HepG2 (cell line): ENCODE data around the gene PIM1. TPM values are rescaled to one million over a fixed set of nuclear protein-coding genes. Genes with fewer than 3 reads are reported as not detected.

Source experiments
- ELF3 ChIP-seq: IDR thresholded peaks from 2 replicates; pipeline ENCODE4 v1.6.1; 2016; ENCODE audit warnings: missing genetic modification reagents, missing compliant biosample characterization
- HIVEP1 ChIP-seq: sonication (generic); formaldehyde crosslinking; IDR thresholded peaks from 2 replicates; pipeline ENCODE4 v1.4.0; 2020; ENCODE audit warnings: mild to moderate bottlenecking, missing genetic modification reagents
- KAT7 ChIP-seq: IDR thresholded peaks from 2 replicates; pipeline ENCODE4 v1.6.1; 2018; ENCODE audit warnings: borderline replicate concordance, missing compliant biosample characterization
- MAX ChIP-seq: IDR thresholded peaks from 2 replicates; pipeline ENCODE4 v1.6.1; 2012; ENCODE audit warnings: inconsistent platforms
- RELA ChIP-seq: sonication (generic); formaldehyde crosslinking; IDR thresholded peaks from 2 replicates; pipeline ENCODE4 v1.4.0; 2020; ENCODE audit warnings: missing genetic modification reagents
- RFXANK ChIP-seq: IDR thresholded peaks from 2 replicates; pipeline ENCODE4 v1.6.1; 2016
- TCF7 ChIP-seq: sonication (generic); IDR thresholded peaks from 2 replicates; pipeline ENCODE4 v1.6.1; 2016; ENCODE audit warnings: antibody characterized with exemption, low read depth
- UBTF ChIP-seq: sonication (generic); formaldehyde crosslinking; IDR thresholded peaks from 2 replicates; pipeline ENCODE4 v1.4.0; 2020; ENCODE audit warnings: mild to moderate bottlenecking, missing genetic modification reagents
- ZBTB43 ChIP-seq: sonication (generic); formaldehyde crosslinking; conservative IDR thresholded peaks from 2 replicates; pipeline ENCODE4 v1.4.0; 2020; ENCODE audit warnings: missing genetic modification reagents
- ZHX2 ChIP-seq, 2 experiments: sonication (generic) in 1 of 2; formaldehyde crosslinking in 1 of 2; IDR thresholded peaks; 2 replicates each; pipeline versions ENCODE4 v1.6.1 to v1.9.0; 2014 to 2022; ENCODE audit warnings: antibody characterized with exemption in 1 of 2, borderline replicate concordance in 1 of 2, inconsistent platforms in 1 of 2, low read depth in 1 of 2, missing genetic modification reagents in 1 of 2
- ZNF263 ChIP-seq: sonication (generic); formaldehyde crosslinking; IDR thresholded peaks from 2 replicates; pipeline ENCODE4 v1.4.0; 2020; ENCODE audit warnings: missing genetic modification reagents
- ZNF431 ChIP-seq: sonication (generic); formaldehyde crosslinking; IDR thresholded peaks from 2 replicates; pipeline ENCODE4 v1.9.0; 2022; ENCODE audit warnings: missing genetic modification reagents, low read depth, mild to moderate bottlenecking, borderline replicate concordance
- ZNF543 ChIP-seq: sonication (generic); formaldehyde crosslinking; IDR thresholded peaks from 2 replicates; pipeline ENCODE4 v1.4.0; 2020; ENCODE audit warnings: mild to moderate bottlenecking, missing genetic modification reagents
- ZNF616 ChIP-seq: sonication (generic); formaldehyde crosslinking; IDR thresholded peaks from 2 replicates; pipeline ENCODE4 v1.5.0; 2020; ENCODE audit warnings: low read depth, mild to moderate bottlenecking, missing genetic modification reagents
- ZNF766 ChIP-seq: sonication (generic); formaldehyde crosslinking; IDR thresholded peaks from 2 replicates; pipeline ENCODE4 v1.5.0; 2020; ENCODE audit warnings: missing genetic modification reagents, borderline replicate concordance
- polyA plus RNA-seq, 8 experiments: library from polyadenylated mRNA; depleted of rRNA in 3 of 8; stranded (reverse) in 7 of 8; unstranded in 1 of 8; fragments of >200 nt; fragmentation: Illumina TruSeq in 4 of 8; extraction: Trizol in 4 of 8; gene quantifications; 2 replicates each; pipeline versions ENCODE4 v1.2.1 to v1.2.3, GENCODE V29; 2011 to 2016; ENCODE audit warnings: low read depth in 4 of 8, missing spikeins in 1 of 8, mixed read lengths in 1 of 8; ENCODE audit not compliant: insufficient read depth in 1 of 8
- total RNA-seq, 5 experiments: library from RNA; depleted of rRNA; stranded (reverse); fragments of >200 nt; fragmentation: Illumina TruSeq; extraction: Trizol; gene quantifications; 2 replicates each; pipeline ENCODE4 v1.2.3, GENCODE V29; 2016; ENCODE audit warnings: low read depth in 1 of 5
- TF ChIP-seq, protein P1 (sequence below): IDR thresholded peaks from 2 replicates; pipeline ENCODE4 v1.4.0; 2020; ENCODE audit warnings: mild to moderate bottlenecking, missing genetic modification reagents

PIM1 gene
- total and polyA plus RNA-seq, 2 of the 13 experiments (the other 11 are each of a cell fraction or from before 2014, with no cell fraction given), result 29.4 to 117 TPM

DNA sequence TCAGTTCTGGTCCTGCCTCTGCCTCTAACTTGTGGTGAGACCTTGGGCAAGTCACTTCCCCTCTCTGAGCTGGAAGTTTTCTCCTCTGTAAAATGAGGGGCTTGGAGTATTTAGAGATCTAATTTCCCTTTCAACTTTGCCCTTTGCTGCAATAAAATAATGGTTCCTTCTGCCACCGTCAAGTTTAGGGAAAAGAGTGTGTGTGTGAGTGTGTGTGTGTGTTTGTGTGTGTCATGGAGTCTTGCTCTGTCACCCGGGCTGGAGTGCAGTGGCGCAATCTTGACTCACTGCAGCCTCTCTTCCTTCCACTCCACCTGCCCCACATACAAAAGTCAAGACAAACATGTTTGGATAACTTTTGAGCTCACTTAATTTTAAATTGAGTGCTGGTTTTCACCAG is 39.2 kb upstream of the PIM1 start (continued):
- TF ChIP-seq, protein P1, sequence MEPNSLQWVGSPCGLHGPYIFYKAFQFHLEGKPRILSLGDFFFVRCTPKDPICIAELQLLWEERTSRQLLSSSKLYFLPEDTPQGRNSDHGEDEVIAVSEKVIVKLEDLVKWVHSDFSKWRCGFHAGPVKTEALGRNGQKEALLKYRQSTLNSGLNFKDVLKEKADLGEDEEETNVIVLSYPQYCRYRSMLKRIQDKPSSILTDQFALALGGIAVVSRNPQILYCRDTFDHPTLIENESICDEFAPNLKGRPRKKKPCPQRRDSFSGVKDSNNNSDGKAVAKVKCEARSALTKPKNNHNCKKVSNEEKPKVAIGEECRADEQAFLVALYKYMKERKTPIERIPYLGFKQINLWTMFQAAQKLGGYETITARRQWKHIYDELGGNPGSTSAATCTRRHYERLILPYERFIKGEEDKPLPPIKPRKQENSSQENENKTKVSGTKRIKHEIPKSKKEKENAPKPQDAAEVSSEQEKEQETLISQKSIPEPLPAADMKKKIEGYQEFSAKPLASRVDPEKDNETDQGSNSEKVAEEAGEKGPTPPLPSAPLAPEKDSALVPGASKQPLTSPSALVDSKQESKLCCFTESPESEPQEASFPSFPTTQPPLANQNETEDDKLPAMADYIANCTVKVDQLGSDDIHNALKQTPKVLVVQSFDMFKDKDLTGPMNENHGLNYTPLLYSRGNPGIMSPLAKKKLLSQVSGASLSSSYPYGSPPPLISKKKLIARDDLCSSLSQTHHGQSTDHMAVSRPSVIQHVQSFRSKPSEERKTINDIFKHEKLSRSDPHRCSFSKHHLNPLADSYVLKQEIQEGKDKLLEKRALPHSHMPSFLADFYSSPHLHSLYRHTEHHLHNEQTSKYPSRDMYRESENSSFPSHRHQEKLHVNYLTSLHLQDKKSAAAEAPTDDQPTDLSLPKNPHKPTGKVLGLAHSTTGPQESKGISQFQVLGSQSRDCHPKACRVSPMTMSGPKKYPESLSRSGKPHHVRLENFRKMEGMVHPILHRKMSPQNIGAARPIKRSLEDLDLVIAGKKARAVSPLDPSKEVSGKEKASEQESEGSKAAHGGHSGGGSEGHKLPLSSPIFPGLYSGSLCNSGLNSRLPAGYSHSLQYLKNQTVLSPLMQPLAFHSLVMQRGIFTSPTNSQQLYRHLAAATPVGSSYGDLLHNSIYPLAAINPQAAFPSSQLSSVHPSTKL (CRISPR knock-in tag), result peak; percentile 33; the same call in 1 of the 2 replicates
- no peak for TF ChIP-seq RFXANK (CRISPR knock-in tag)
- TF ChIP-seq HIVEP1 (CRISPR knock-in tag), result no peak
- TF ChIP-seq ZBTB43, result peak; percentile 74
- peak; percentile 59 for TF ChIP-seq KAT7 (CRISPR knock-in tag)
- peak; percentile 64; the same call in 1 of the 2 replicates for TF ChIP-seq ZHX2 (IDR thresholded peaks at IDR 0.05; ENCODE audit: low read depth)
- TF ChIP-seq ZHX2 (CRISPR knock-in tag; IDR thresholded peaks at IDR 0.05; ENCODE audit: borderline replicate concordance), result no peak
- TF ChIP-seq RELA (CRISPR knock-in tag), result no peak
- TF ChIP-seq UBTF (CRISPR knock-in tag), result 0 out of 2 replicates have a peak, but pooled peaks have one; percentile 12
- 0 out of 2 replicates have a peak, but pooled peaks have one; percentile 28 for TF ChIP-seq ZNF616 (CRISPR knock-in tag)
- TF ChIP-seq ELF3, result peak; percentile 44
- TF ChIP-seq ZNF263 (CRISPR knock-in tag), result 0 out of 2 replicates have a peak, but pooled peaks have one; percentile 21
- TF ChIP-seq TCF7, result peak; percentile 30; the same call in 1 of the 2 replicates
- 0 out of 2 replicates have a peak, but pooled peaks have one; percentile 33 for TF ChIP-seq ZNF543 (CRISPR knock-in tag)
- peak; percentile 68; the same call in 1 of the 2 replicates for TF ChIP-seq ZNF431 (CRISPR knock-in tag)
- TF ChIP-seq MAX, result peak; percentile 70; the same call in 1 of the 2 replicates
- no peak for TF ChIP-seq ZNF766 (CRISPR knock-in tag)
